ENCODE measurements around the gene IL1A. TPM values are rescaled to one million over a fixed set of nuclear protein-coding genes. Genes with fewer than 3 reads are reported as not detected.

The IL1A gene
- total RNA-seq, 1 donor from 2014 or later: not detected

GRCh38 chr2:112820343-112820742 lies 36.0 kb upstream of the IL1A start:
- ATAC-seq (ENCODE audit: poor library complexity) (no peak), DNase-seq (no peak)
- intact Hi-C loops (cut with DNase I): no loop called here

- ATAC-seq (ENCODE audit: poor library complexity): no peak
- intact Hi-C loops (cut with DNase I): no loop called here
- DNase-seq: no peak
Observed at GRCh38 chr2:112819081-112819480, 34.8 kb upstream of the IL1A start.

DNA sequence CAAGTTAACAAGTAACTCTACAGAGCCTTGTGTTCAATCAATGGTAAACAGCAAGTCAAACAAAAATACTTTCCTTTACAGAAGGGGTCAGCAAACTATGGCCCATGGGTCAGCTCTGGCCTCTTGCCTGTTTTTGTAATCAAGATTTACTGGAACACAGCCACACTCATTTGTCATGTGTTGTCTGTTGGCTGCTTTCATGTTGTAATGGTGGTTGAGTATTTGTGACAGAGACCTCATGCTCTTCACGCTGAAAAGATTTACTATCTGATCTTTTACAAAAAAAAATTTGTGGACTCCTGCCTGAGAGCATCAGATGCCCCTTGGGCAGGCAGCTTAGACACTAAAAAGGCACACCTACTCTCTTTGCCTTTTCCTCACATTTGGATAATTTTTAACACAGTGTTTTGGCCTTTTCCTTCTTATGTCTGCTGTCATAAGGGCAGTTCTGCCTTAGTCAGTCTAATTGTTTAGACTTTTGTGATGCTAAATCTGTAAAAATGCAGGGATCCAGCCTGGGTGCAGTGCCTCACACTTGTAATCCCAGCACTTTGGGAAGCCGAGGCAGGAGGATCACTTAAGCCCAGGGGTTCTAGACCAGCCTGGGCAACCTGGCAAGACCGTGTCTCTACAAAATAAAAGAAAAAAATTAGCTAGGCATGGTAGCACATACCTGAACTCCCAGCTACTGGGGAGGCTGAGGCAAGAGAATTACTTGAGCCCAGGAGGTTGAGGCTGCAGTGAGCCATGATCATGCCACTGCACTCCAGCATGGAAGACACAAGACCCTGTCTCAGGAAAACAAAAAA lies 34.0 kb upstream of the IL1A start:
- intact Hi-C loops (cut with DNase I): no loop called here
- ATAC-seq (ENCODE audit: poor library complexity): no peak

DNA sequence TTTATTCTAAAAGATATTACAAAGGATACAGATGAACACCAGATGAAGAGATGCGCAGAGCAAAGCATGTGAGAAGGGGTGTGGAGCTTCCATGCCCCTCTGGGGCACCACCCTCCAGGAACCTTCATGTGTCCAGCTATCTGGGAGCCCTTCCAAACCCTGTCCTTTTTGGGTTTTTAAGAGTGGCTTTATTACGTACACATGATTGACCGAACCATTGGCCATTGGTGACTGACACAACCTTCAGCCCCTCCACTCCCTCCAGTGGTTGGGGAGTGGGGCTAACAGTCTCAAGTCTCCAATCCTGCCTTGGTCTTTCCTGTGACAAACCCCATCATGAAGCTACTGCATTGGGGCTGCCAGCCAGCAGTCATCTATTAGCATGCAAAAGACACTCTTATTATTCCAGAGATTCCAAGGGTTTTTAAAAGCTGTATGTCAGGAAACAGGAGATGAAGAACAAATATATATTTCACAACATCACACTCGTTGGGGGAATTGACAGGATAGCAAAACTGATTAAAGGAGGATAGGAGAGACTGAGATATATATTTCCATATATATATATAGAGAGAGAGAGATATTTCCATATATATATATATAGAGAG lies 32.9 kb upstream of the IL1A start:
- intact Hi-C loops (cut with DNase I): no loop called here
- DNase-seq (no peak), ATAC-seq (ENCODE audit: poor library complexity) (no peak)

More for the DNA sequence above, 34.0 kb upstream of the IL1A start:
- no peak for DNase-seq

GRCh38 chr2:112814278-112814677 lies 30.0 kb upstream of the IL1A start:
- intact Hi-C loops (cut with DNase I): no loop called here
- DNase-seq: no peak
- ATAC-seq (ENCODE audit: poor library complexity): no peak

DNA sequence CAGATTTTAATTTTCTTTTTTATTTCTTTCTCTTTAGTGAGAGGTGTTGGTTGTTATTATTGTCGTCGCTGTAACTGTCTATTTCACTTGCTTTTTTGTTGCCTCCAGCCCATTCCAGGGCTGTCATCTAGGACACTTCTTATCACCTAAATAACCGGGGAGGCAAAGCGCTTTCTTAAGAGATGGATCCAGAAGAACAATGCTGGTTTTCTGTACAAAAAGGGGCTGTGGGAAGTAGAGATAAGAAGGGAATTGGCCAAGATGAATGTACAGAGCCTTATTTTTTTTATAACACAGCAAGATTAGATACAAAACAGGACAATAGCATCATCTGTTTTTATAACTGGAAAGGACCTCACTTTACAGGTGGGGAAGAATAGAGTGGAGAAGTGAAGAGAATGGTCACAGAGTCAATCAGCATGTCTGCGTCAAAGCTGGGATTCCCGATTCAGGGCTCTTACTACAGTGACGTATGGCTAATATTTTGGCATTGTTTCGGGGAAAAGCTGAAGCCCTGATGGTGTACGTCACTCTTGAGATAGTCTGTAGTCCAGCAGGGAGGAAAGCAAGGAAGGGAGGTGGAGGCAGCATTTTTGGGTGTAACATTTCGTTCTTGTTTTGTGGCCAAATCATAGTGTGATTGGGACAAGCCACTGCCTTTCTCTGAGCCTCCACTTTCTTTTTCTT lies 29.1 kb upstream of the IL1A start:
- ATAC-seq (ENCODE audit: poor library complexity) (no peak), DNase-seq (no peak)
- intact Hi-C loops (cut with DNase I): no loop called here

- ATAC-seq (ENCODE audit: poor library complexity) (no peak), DNase-seq (no peak)
- intact Hi-C loops (cut with DNase I): no loop called here
Observed at GRCh38 chr2:112812318-112813267, 28.3 kb upstream of the IL1A start.

DNA sequence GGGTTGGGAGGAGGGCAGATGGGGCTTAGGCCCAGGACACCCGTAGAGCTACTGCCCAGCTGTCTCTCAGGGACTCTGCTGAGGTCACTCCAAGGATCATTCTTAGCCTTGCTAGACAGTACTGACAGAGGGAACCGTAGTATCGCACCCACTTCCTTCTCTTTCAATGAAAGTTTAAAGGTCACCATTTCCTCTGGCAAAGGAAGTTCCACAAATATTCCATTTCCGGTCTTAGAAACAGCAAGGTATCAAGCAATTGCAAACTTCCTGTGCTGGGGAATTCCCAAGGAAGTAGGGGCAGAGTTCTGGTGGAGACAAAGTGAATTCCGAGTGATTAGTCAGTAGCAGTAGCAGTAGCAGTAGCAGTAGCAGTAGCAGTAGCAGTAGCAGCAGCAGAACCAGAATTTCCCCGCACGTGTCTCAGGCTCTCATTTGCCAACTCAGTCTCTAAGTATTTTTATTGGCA lies 27.6 kb upstream of the IL1A start:
- DNase-seq (no peak), ATAC-seq (ENCODE audit: poor library complexity) (peak; percentile 75)
- intact Hi-C loops (cut with DNase I): no loop called here

DNA sequence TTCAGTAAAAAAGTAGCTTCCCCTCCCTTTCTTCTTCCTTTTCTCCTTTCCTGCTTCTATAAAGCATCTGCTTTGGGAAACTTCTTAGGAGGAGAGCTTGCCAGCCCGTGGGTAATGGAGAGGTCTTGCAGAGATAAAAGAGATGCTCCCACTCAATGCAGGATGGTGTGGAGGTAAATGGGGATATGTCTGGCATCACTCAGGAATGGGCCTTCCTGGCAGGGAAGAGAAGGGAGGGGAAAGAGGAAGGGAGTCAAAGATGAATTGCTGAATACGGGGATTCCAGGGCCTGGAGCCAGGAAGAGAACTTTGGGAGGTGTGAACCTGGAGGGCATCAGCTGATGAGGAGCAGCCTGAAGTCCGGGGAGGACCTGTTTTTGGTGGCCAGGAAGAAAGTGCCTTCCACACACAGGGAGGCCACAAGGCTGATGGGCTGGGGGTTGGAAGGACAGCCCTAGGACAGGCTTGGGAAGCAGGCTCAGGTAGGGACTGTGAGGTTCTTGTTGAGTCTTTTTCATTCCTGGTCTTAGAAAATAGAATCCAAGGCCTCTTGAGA lies 27.1 kb upstream of the IL1A start:
- intact Hi-C loops (cut with DNase I): no loop called here
- ATAC-seq (ENCODE audit: poor library complexity) (no peak), DNase-seq (no peak)

GRCh38 chr2:112809112-112809511 lies 24.8 kb upstream of the IL1A start:
- ATAC-seq (ENCODE audit: poor library complexity) (no peak), DNase-seq (no peak)
- intact Hi-C loops (cut with DNase I): no loop called here

- ATAC-seq (ENCODE audit: poor library complexity): no peak
- intact Hi-C loops (cut with DNase I): no loop called here
- no peak for DNase-seq
Observed at GRCh38 chr2:112807233-112807807, 23.0 kb upstream of the IL1A start.

- no peak for DNase-seq
- ATAC-seq (ENCODE audit: poor library complexity): no peak
- intact Hi-C loops (cut with DNase I): no loop called here
Observed at GRCh38 chr2:112805542-112805941, 21.2 kb upstream of the IL1A start.

GRCh38 chr2:112803691-112804521 lies 19.6 kb upstream of the IL1A start:
- ATAC-seq (ENCODE audit: poor library complexity) (no peak), DNase-seq (no peak)
- intact Hi-C loops (cut with DNase I): no loop called here

- intact Hi-C loops (cut with DNase I): no loop called here
- ATAC-seq (ENCODE audit: poor library complexity): no peak
Observed at GRCh38 chr2:112800881-112801583, 16.7 kb upstream of the IL1A start.

GRCh38 chr2:112798979-112799975 lies 15.0 kb upstream of the IL1A start:
- DNase-seq (no peak), ATAC-seq (ENCODE audit: poor library complexity) (no peak)
- intact Hi-C loops (cut with DNase I): no loop called here

More at GRCh38 chr2:112800881-112801583, 16.7 kb upstream of the IL1A start:
- no peak for DNase-seq

- no peak for ATAC-seq (ENCODE audit: poor library complexity)
- DNase-seq: no peak
- intact Hi-C loops (cut with DNase I): no loop called here
Observed at GRCh38 chr2:112796486-112796885, 12.2 kb upstream of the IL1A start.

All from Right ventricle myocardium superior (tissue), 1 donor.